GM21576 (cell line): ENCODE results near the gene SLC25A4.

Experiments
- ATAC-seq: cut with Tn5 transposase; IDR thresholded peaks from one replicate; pipeline ENCODE4 v1.9.1; 2021; ENCODE audit warnings: mild to moderate bottlenecking, moderate library complexity; ENCODE audit not compliant: unreplicated experiment

Gene SLC25A4

GRCh38 chr4:185119927-185120630 lies 23.0 kb upstream of the SLC25A4 start:
- peak; percentile 43 for ATAC-seq

DNA sequence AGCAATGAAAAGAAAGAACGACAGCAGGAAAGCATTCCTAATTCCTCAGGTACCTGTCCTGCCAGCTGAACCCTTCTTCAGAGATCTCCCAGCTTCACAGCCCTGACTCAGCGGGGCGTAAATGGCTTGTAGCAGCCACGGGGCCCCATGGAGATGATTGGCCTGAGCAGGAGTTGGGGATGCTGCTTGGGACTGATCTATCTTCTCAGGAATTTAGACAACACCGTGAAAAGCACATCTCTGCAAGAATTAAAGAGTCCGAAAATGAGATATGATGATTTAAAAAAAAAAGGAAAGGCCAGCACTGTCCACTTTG lies 22.5 kb upstream of the SLC25A4 start:
- no peak for ATAC-seq

- peak; percentile 72 for ATAC-seq
Measured at GRCh38 chr4:185122681-185123345, 20.3 kb upstream of the SLC25A4 start.

DNA sequence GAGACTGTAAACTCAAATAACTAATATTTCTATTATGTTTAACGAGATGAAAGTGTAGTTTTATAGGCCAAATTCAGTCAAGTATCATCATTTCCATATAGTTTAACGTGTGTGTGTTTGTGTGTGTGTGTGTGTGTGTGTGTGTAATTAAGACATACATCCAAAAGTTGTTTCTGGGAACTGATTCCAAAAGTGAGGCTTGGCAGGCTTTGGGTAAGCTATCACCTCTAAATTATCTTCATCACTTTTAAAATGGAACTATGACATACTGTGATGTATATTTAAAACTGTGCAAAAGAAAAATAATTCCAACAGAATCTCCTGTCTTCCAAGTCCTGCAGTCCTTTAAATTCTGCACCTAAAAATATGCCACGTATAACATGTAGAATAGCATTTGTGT lies 19.1 kb upstream of the SLC25A4 start:
- no peak for ATAC-seq

DNA sequence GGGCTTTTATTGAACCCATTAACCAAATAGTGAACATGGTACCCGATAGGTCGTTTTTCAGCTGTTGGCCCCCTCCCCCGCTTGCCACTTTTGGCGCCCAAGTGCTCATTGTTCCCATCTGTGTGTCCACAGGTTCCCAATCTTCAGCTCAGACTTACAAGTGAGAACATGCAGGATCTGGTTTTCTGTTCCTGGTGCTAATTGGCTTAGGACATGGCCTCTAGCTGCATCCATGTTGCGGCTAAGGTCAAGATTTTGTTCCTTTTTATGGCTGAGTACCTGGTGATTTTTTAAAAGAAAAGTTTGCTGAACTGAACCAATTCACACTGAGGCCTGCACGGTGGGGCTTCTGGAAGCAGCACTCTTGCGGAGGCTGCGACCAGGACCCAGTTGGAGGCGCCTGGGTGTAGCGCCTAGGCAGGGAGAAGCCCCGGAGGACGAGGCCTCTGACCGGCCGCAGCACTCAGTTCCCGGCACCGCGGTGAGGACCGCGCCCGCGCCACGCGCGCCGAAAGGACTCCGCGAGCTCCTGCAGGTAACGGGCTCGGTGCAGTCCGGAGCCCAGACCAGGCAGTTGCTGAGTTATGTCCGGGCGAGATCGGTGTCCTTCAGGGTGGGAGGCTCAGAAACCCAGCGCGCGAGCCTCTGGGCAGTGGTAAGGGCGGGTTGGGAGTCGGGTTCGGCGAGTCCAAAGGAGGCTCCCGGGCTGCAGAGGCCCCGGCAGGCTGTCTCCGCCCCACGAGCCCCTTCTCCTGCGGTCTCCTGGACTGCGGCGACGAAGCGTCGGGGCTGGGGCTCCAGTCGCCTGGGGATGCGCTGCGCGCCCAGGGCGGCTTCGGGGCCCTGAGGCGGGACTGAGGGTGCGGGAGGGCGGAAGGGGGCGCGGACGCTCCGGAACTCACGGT lies 15.8 kb upstream of the SLC25A4 start:
- ATAC-seq = no peak

- no peak for ATAC-seq
Measured at GRCh38 chr4:185128272-185129119, 14.6 kb upstream of the SLC25A4 start.

- ATAC-seq = peak; percentile 68
Measured at GRCh38 chr4:185134307-185134869, 8.7 kb upstream of the SLC25A4 start.

DNA sequence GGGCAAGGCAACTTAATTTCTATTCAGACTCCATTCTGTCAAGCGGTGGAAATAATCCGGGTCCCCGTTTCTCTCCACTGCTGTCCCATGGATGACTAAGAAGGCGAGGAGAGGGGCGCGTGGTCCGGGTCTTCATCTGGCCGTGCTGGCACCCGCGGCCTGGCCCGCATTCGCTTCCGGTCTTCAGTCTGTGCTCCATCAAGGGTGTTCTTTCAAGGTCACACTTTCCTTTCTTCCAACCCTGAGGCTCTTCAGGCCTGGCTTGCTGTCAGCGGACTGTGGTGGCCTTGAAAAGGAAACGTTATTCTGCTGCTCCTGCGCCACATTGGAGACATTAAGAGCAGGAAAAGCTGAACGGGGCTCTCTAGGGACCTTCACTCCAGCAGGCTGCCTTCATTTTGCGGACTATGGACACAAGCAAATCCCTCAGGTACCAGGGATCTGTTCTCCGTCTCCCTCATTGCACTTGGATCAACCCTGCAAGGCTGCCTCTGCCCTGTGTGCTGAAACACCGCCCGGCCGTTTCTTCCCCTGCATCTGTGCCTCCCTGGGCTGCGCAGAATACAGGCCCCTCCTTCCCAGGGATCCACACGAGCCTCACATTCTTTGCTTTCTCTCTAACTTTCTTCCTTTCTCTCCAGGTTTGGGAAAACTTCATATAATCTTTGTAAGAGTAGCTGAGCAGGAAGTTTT lies 5.7 kb upstream of the SLC25A4 start:
- ATAC-seq = no peak

DNA sequence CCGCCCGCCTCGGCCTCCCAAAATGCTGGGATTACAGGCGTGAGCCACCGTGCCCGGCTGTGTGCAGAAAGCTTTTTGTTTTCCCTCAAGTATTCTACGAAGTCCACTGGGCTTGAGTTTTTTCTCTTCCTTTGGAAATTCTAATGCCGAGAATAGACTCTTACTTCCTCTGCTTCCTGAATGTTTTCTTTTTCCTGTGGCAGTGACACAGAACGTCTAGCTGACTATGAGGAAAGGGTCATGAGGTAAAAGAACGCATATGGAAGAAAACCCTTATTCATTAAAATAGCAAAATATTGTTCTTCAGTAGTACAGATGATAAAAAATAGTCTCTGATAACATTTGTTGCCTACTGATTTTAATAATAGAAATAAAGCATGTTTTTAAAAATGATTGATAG lies 4.9 kb upstream of the SLC25A4 start:
- ATAC-seq = no peak

GRCh38 chr4:185139736-185140135 lies 3.3 kb upstream of the SLC25A4 start:
- ATAC-seq = no peak

GRCh38 chr4:185141777-185142176 lies 1.3 kb upstream of the SLC25A4 start:
- ATAC-seq = no peak

DNA sequence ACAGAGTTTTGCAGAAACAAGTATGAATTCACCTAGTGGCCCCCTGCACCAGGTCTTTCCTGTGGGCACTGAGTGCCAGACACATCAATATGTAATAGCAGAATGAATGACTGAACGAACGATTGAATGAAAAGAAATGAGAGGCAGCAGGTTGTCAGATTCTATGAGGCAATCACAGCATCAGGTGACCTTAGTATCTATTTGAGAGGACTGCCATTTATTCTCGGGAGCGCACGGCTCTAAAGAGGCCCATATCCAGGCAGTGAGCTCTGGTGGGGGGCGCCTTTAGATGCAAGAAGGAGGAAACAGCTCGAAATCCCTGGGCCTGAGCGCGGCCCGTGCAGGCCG lies 528 bp upstream of the SLC25A4 start:
- no peak for ATAC-seq

DNA sequence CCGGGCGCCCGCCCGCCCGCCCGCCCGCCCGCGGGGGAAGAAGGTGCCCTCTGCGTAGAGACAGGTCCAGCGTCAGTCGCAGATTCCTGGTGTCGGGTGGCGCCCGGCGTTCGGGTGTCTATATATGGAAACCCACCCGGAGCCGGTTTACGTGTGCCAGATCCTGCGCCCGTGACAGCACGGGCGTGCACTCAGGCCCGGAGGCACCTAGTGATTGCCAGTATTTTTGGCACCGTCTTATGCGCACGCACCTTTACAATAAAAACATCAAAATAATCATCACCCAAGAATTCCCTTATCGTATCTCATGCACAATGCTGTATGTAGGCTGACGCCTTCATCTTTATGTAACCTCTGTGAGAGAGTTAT lies 519 bp downstream of the SLC25A4 start:
- ATAC-seq = peak; percentile 9

DNA sequence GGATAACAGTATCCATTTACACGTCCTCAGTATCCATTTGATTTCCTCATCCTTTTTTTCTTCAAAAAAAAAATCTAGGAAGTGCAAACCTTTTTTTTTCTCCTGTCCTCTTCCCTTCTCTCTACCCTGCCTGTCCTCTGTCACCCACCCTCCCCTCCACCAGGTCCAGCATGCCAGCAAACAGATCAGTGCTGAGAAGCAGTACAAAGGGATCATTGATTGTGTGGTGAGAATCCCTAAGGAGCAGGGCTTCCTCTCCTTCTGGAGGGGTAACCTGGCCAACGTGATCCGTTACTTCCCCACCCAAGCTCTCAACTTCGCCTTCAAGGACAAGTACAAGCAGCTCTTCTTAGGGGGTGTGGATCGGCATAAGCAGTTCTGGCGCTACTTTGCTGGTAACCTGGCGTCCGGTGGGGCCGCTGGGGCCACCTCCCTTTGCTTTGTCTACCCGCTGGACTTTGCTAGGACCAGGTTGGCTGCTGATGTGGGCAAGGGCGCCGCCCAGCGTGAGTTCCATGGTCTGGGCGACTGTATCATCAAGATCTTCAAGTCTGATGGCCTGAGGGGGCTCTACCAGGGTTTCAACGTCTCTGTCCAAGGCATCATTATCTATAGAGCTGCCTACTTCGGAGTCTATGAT lies 1.7 kb downstream of the SLC25A4 start:
- ATAC-seq = no peak

DNA sequence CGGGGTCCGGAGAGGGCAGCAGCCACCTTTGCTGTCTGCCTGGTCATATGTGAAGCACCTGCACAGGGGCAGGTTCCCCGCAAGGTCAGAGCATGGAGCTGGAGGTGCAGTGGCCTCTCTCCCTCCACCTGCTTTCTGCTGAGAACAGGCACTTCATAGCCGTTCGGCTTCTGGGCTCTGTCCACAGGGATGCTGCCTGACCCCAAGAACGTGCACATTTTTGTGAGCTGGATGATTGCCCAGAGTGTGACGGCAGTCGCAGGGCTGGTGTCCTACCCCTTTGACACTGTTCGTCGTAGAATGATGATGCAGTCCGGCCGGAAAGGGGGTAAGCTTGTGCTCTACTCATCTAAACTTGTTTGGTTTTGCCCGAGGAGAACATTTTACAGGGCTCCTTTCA lies 2.5 kb downstream of the SLC25A4 start:
- ATAC-seq = no peak

DNA sequence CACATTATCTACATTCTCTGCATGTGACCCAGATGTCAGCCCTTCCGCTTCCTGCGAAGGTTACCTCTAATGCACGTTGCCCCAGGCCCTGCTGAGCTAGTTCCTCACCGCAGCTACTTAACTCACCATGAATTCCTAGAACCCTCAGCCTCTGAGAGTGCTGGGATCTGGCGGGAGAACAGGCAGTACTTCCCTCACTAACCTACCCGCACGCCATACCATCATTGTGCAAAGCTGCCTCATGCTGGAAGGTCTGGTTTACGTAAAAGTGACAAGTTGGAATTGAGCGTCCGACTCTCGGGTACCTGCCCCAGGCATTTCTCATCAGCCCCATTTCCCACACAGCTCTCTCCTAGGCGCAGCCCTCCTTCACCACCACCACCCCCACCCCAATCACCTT lies 6.3 kb downstream of the SLC25A4 start:
- ATAC-seq = no peak

GRCh38 chr4:185151296-185151695 lies 8.2 kb downstream of the SLC25A4 start:
- ATAC-seq = no peak

DNA sequence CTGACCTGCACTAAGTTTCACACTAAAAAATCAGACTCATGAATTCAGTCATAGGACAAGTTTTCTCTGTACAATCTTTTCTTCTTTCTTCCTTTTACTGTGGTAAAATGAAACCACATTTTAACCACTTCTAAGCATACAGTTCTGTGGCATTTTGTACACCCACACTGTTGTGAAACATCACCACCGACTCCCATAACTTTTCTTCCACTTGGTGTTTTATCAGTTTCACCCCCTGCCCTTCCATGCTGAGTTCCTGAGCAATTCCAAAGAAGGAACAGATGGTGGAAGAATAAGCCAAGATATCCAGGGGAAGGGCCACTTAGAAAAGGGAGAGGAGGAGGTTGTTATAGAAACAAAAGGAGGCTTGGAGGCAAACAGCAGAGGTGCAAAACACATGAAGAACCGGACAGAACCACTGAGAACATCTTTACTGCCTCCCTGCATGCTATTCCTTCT lies 22.6 kb downstream of the SLC25A4 start:
- ATAC-seq = peak; percentile 95

DNA sequence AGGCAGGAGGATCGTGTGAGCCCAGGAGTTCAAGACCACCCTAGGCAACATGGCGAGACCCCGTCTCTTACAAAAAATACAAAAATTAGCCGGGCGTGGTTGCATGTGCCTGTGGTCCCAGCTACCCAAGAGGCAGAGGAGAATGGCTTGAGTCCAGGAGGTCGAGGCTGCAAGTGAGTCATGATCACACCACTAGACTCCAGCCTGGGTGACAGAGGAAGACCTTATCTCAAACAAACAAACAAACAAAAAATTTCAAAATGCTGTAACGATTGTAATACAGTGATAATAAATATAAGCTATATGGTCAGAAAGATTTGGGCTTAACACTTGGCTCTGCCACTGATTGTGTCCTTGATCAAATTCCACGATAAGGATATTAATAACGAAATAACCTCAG lies 24.2 kb downstream of the SLC25A4 start:
- ATAC-seq = no peak
